Nephron progenitor cell (in vitro differentiated cells): Measurements from ENCODE around the gene CACNA2D2.
A peak's percentile ranks its signal among the peaks of the same experiment; 100 is the strongest.

ENCODE experiments used
- DNase-seq: peaks from one replicate; pipeline ENCODE4 v3.0.0; 2021
- H3K27ac Mint-ChIP-seq: 2 replicates; pipeline ENCODE4 v1.8.0; 2021; ENCODE audit warnings: mild to moderate bottlenecking, moderate library complexity, mixed read lengths
- H3K27me3 Mint-ChIP-seq: 2 replicates; pipeline ENCODE4 v1.8.0; 2021; ENCODE audit warnings: mild to moderate bottlenecking, low read depth, mixed read lengths; ENCODE audit not compliant: poor library complexity
- H3K36me3 Mint-ChIP-seq: 2 replicates; pipeline ENCODE4 v1.8.0; 2021; ENCODE audit warnings: low read depth, mixed read lengths
- H3K4me1 Mint-ChIP-seq: 2 replicates; pipeline ENCODE4 v1.8.0; 2021; ENCODE audit warnings: mixed read lengths
- H3K4me3 Mint-ChIP-seq: 2 replicates; pipeline ENCODE4 v1.8.0; 2021; ENCODE audit warnings: mild to moderate bottlenecking, moderate library complexity, mixed read lengths
- H3K9me3 Mint-ChIP-seq: 2 replicates; pipeline ENCODE4 v1.8.0; 2021; ENCODE audit warnings: mild to moderate bottlenecking, moderate library complexity, mixed read lengths
- TF ChIP-seq, protein P1 (sequence below): fragments of 200-600 bp; sonication (generic); IDR thresholded peaks from 2 replicates; pipeline ENCODE4 v1.5.0; 2021; ENCODE audit warnings: antibody characterized with exemption

CACNA2D2 gene

DNA sequence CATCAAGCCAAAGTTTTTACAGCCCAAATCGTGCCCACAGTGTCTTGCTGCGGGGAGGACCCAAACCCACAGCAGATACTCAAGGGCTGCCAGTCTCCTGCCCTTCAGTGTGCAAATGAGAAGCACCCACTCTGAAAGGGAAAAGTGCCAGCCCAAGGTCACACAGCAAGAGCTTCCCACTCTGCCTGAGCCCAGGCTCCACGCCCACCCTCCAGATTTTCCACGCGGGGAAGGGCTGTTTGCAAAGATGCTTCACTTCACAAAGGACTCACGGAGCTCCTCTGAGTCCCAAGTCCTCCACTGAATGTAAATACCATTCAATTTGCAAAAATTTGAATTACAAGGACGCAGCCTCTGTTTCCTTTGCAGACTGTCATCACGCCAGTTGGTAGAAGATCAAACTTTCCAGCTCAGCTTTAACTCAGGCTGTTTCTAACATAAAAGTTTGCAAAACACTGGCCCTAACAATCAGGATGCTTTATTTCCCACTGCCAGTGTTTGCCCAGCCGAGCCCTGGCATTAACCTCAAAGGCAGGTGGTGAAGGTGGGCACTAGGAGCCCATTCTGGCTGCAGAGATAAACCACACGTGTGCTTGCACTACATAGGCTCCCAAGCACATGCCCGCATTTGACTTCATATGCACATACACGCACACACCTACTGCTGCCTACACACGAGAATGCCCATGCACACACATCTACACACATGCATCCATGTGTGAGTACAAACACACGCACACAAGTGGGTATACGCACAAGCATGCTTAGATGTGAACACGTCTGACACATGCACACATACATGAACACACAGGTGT, 7.6 kb downstream of the CACNA2D2 start:
- H3K4me3 Mint-ChIP-seq: no peak overlapping the region
- TF ChIP-seq, protein P1, sequence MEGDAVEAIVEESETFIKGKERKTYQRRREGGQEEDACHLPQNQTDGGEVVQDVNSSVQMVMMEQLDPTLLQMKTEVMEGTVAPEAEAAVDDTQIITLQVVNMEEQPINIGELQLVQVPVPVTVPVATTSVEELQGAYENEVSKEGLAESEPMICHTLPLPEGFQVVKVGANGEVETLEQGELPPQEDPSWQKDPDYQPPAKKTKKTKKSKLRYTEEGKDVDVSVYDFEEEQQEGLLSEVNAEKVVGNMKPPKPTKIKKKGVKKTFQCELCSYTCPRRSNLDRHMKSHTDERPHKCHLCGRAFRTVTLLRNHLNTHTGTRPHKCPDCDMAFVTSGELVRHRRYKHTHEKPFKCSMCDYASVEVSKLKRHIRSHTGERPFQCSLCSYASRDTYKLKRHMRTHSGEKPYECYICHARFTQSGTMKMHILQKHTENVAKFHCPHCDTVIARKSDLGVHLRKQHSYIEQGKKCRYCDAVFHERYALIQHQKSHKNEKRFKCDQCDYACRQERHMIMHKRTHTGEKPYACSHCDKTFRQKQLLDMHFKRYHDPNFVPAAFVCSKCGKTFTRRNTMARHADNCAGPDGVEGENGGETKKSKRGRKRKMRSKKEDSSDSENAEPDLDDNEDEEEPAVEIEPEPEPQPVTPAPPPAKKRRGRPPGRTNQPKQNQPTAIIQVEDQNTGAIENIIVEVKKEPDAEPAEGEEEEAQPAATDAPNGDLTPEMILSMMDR: no peak
- no peaks in the 10 kb centered on the region for H3K9me3 Mint-ChIP-seq
- no peaks in the 10 kb centered on the region for H3K36me3 Mint-ChIP-seq
- H3K27ac Mint-ChIP-seq: no peak overlapping the region
- DNase-seq: no peak
- peaks cover 39% of the 10 kb centered on the region for H3K4me1 Mint-ChIP-seq
- peaks cover 30% of the 10 kb centered on the region for H3K27me3 Mint-ChIP-seq

DNA sequence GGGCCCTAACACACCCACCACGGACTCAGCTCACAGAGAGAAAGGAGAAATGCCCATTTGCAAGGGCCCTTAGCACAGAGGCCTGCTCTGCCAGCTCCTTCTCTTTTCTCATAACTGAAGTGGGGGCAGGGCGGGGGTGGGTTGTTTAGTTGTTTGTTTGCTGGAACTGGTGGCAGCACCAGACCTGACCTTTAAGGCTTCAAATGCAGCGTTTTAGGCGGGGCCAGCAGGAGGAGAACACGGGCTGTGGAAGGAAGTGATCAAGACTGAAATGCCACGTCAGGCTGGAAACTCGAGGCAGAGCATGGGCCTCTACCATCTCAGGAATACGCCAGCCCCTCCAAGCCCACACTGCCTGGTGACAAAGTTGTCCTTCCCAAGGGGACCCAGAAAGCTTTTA, 9.3 kb downstream of the CACNA2D2 start:
- peaks cover 13% of the 10 kb centered on the region for H3K27me3 Mint-ChIP-seq
- H3K9me3 Mint-ChIP-seq: no peaks in the 10 kb centered on the region
- H3K36me3 Mint-ChIP-seq: no peaks in the 10 kb centered on the region
- TF ChIP-seq, protein P1: no peak
- H3K4me1 Mint-ChIP-seq: peaks cover 49% of the 10 kb centered on the region
- no peak overlapping the region for H3K4me3 Mint-ChIP-seq
- H3K27ac Mint-ChIP-seq: no peak overlapping the region
- DNase-seq: no peak

DNA sequence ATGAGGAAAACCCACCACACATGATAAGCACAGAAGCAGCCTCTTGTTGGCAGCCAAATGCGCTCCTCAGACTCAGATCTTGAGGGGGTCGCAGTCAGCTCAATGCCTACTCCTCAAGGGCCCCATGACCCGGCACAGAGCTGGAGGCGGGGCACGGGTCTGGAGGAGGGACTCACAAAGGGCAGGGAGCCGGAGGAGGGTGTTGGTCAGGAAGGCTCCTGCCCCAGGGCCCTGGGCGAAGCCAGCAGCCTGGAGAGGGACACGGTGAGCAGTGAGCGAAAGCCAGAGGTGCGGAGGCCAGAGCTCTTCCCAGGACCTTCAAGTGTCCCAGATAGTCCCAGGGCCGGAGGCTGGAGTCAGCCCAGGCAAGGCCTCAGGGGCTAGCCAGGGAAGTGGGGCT, 9.8 kb downstream of the CACNA2D2 start:
- TF ChIP-seq, protein P1: no peak
- Mint-ChIP-seq H3K27ac (no peak overlapping the region), H3K36me3 (no peaks in the 10 kb centered on the region), H3K4me1 (peaks cover 47% of the 10 kb centered on the region), H3K4me3 (no peak overlapping the region), H3K9me3 (no peaks in the 10 kb centered on the region), H3K27me3 (peaks cover 8% of the 10 kb centered on the region)
- no peak for DNase-seq

DNA sequence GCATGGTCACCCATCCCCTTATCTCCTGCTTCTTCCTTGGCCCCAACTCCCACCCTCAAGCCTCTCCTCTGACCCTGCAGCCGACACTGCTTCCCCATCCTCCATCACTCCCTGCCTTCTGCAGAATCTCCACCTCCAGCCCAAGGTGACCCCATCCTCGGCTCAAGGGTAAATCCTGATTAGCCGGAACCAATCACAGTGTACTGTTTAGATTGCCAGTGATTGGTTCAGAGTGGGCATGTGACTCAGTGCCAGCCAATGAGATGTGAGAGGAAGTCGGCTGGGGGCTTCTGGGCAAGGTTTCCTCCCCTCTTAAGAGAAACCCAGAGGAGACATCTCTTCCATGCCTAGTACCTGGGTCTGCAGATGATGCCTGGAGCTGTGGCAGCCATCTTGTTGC, 10.3 kb downstream of the CACNA2D2 start:
- Mint-ChIP-seq H3K9me3 (no peaks in the 10 kb centered on the region), H3K4me3 (no peak overlapping the region), H3K27me3 (peaks cover 3% of the 10 kb centered on the region), H3K27ac (no peak overlapping the region), H3K4me1 (peaks cover 43% of the 10 kb centered on the region), H3K36me3 (no peaks in the 10 kb centered on the region)
- TF ChIP-seq, protein P1: no peak
- no peak for DNase-seq

DNA sequence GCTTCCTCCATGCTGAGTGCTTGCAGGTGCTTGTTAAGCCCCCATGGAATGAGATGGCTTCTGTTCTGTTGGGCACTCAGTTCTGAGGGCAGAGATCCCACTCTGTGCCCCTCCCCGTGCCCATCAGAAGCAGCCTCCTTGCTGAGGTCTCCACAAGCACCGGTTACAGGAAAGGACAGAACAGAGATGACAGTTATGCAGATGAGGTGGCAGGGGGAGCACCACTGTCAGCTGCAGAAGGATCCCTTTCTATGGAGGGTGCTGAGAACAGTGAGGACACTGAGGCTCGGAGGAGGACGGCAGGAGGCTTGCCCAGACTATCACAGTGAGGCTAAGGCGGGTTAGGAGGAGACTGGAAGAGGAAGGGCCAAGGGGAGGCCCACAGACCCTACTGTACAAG, 12.4 kb downstream of the CACNA2D2 start:
- Mint-ChIP-seq H3K27ac (no peak overlapping the region), H3K27me3 (peaks cover 11% of the 10 kb centered on the region), H3K4me1 (peaks cover 22% of the 10 kb centered on the region), H3K36me3 (no peaks in the 10 kb centered on the region), H3K4me3 (no peak overlapping the region), H3K9me3 (no peaks in the 10 kb centered on the region)
- DNase-seq: no peak
- TF ChIP-seq, protein P1: no peak

DNA sequence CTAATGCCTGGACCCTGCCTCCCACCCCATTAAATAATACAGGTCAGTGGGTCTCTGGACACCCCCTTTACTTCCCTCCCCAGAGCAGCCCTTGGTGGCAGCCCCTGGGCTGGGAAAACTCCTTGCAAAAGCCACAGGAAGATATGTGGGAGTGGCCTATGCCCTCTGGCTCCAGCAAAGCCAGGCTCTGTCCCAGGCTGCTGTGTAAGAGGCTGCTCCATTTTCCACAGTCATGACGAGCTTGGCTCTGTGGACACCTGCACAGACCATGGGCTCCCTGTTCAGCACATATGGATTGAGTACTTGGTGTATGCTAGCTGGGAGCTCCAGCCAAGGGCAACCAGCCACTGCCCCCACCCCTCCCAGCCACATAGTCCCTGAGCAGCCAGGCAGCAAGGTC, 13.0 kb downstream of the CACNA2D2 start:
- Mint-ChIP-seq H3K4me3 (no peak overlapping the region), H3K36me3 (no peaks in the 10 kb centered on the region), H3K27me3 (peaks cover 11% of the 10 kb centered on the region), H3K9me3 (no peaks in the 10 kb centered on the region), H3K27ac (no peak overlapping the region), H3K4me1 (peaks cover 22% of the 10 kb centered on the region)
- TF ChIP-seq, protein P1: no peak
- peak; percentile 24 for DNase-seq
